Ishikawa (cell line): ENCODE measurements around the gene MESD.
A peak's percentile ranks its signal among the peaks of the same experiment; 100 is the strongest.

Experiments used
- CEBPB ChIP-seq: IDR thresholded peaks from 2 replicates; pipeline ENCODE4 v1.6.1; 2012
- CREB1 ChIP-seq: IDR thresholded peaks from 2 replicates; pipeline ENCODE4 v1.6.1; 2012; ENCODE audit warnings: low read depth
- EGR1 ChIP-seq: IDR thresholded peaks from 2 replicates; pipeline ENCODE4 v1.6.1; 2012
- EP300 ChIP-seq: IDR thresholded peaks from 2 replicates; pipeline ENCODE4 v1.6.1; 2012; ENCODE audit warnings: borderline replicate concordance
- FOXM1 ChIP-seq: IDR thresholded peaks from 2 replicates; pipeline ENCODE4 v1.6.1; 2012; ENCODE audit warnings: low read depth, borderline replicate concordance
- MAX ChIP-seq: IDR thresholded peaks from 2 replicates; pipeline ENCODE4 v1.6.1; 2012
- NFIC ChIP-seq: IDR thresholded peaks from 2 replicates; pipeline ENCODE4 v1.6.1; 2012
- RAD21 ChIP-seq: IDR thresholded peaks from 2 replicates; pipeline ENCODE4 v1.6.1; 2012; ENCODE audit warnings: low read depth
- TCF12 ChIP-seq: IDR thresholded peaks from 2 replicates; pipeline ENCODE4 v1.6.1; 2012; ENCODE audit warnings: low read depth
- TEAD4 ChIP-seq: IDR thresholded peaks from 2 replicates; pipeline ENCODE4 v1.6.1; 2012
- USF1 ChIP-seq: IDR thresholded peaks from 2 replicates; pipeline ENCODE4 v1.6.1; 2012
- YY1 ChIP-seq: IDR thresholded peaks from 2 replicates; pipeline ENCODE4 v1.6.1; 2012; ENCODE audit warnings: low read depth
- ZBTB7A ChIP-seq: IDR thresholded peaks from 2 replicates; pipeline ENCODE4 v1.6.1; 2012; ENCODE audit warnings: low read depth
- TF ChIP-seq, protein P1 (sequence below): IDR thresholded peaks from 2 replicates; pipeline ENCODE4 v1.6.1; 2012; ENCODE audit warnings: low read depth, mild to moderate bottlenecking

MESD gene

GRCh38 chr15:80904998-80905397, 84.6 kb downstream of the MESD start:
- no peak for TF ChIP-seq TCF12
- no peak for TF ChIP-seq EGR1
- TF ChIP-seq ZBTB7A: no peak
- TF ChIP-seq CEBPB: no peak

GRCh38 chr15:80902298-80902801, 87.3 kb downstream of the MESD start:
- TF ChIP-seq RAD21 (no peak), TEAD4 (no peak)

GRCh38 chr15:80898040-80898439, 91.6 kb downstream of the MESD start:
- no peak for TF ChIP-seq NFIC
- TF ChIP-seq CEBPB: peak; percentile 78
- TF ChIP-seq TEAD4: peak; percentile 93
- TF ChIP-seq YY1: no peak
- TF ChIP-seq MAX: no peak
- no peak for TF ChIP-seq EGR1
- no peak for TF ChIP-seq CREB1
- TF ChIP-seq, protein P1, sequence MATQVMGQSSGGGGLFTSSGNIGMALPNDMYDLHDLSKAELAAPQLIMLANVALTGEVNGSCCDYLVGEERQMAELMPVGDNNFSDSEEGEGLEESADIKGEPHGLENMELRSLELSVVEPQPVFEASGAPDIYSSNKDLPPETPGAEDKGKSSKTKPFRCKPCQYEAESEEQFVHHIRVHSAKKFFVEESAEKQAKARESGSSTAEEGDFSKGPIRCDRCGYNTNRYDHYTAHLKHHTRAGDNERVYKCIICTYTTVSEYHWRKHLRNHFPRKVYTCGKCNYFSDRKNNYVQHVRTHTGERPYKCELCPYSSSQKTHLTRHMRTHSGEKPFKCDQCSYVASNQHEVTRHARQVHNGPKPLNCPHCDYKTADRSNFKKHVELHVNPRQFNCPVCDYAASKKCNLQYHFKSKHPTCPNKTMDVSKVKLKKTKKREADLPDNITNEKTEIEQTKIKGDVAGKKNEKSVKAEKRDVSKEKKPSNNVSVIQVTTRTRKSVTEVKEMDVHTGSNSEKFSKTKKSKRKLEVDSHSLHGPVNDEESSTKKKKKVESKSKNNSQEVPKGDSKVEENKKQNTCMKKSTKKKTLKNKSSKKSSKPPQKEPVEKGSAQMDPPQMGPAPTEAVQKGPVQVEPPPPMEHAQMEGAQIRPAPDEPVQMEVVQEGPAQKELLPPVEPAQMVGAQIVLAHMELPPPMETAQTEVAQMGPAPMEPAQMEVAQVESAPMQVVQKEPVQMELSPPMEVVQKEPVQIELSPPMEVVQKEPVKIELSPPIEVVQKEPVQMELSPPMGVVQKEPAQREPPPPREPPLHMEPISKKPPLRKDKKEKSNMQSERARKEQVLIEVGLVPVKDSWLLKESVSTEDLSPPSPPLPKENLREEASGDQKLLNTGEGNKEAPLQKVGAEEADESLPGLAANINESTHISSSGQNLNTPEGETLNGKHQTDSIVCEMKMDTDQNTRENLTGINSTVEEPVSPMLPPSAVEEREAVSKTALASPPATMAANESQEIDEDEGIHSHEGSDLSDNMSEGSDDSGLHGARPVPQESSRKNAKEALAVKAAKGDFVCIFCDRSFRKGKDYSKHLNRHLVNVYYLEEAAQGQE: no peak
- no peak for TF ChIP-seq FOXM1
- 0 out of 2 replicates have a peak, but pooled peaks have one; percentile 42 for TF ChIP-seq TCF12
- 0 out of 2 replicates have a peak, but pooled peaks have one; percentile 29 for TF ChIP-seq EP300
- no peak for TF ChIP-seq RAD21
- no peak for TF ChIP-seq USF1
